Neural cell (in vitro differentiated cells): ENCODE results near the gene LKAAEAR1. TPM values are rescaled to one million over a fixed set of nuclear protein-coding genes. Genes with fewer than 3 reads are reported as not detected.

Source experiments
- H2AFZ ChIP-seq: fragments of 200-600, 300-800 bp; sonication (generic), shearing (Covaris generic); 2 replicates; pipeline ENCODE4 v1.6.0; 2014; ENCODE audit warnings: low read depth, mild to moderate bottlenecking, antibody characterized with exemption, low read length, moderate library complexity
- H3F3A ChIP-seq: fragments of 200-600 bp; shearing (Covaris generic); 2 replicates; pipeline ENCODE4 v1.6.1; 2016; ENCODE audit warnings: mild to moderate bottlenecking, moderate library complexity, mixed read lengths, antibody characterized with exemption, low read length; ENCODE audit not compliant: insufficient read depth, poor library complexity, severe bottlenecking
- H3K27ac ChIP-seq: fragments of 200-600, 300-800 bp; sonication (generic), shearing (Covaris generic); 2 replicates; pipeline ENCODE4 v1.5.1; 2014; ENCODE audit warnings: mild to moderate bottlenecking, low read length, moderate library complexity
- H3K27me3 ChIP-seq: fragments of 300-800, 200-600 bp; sonication (generic), shearing (Covaris generic); 2 replicates; pipeline ENCODE4 v1.6.0; 2014; ENCODE audit warnings: mild to moderate bottlenecking, low read depth, low read length, moderate library complexity; ENCODE audit not compliant: insufficient read depth
- H3K36me3 ChIP-seq: fragments of 300-800, 200-600 bp; sonication (generic), shearing (Covaris generic); 2 replicates; pipeline ENCODE4 v1.5.1; 2014; ENCODE audit warnings: mild to moderate bottlenecking, antibody characterized with exemption, low read length, moderate library complexity; ENCODE audit not compliant: insufficient read depth
- H3K4me2 ChIP-seq: fragments of 300-800, 200-600 bp; sonication (generic), shearing (Covaris generic); 2 replicates; pipeline ENCODE4 v1.6.0; 2014; ENCODE audit warnings: mild to moderate bottlenecking, low read length
- H3K4me3 ChIP-seq: fragments of 300-800, 200-600 bp; sonication (generic), shearing (Covaris generic); 2 replicates; pipeline ENCODE4 v1.5.1; 2014; ENCODE audit warnings: mild to moderate bottlenecking, low read length, moderate library complexity
- H3K79me2 ChIP-seq: fragments of 200-600 bp; shearing (Covaris generic); replicated peaks from 2 replicates; pipeline ENCODE4 v1.6.0; 2014; ENCODE audit warnings: mild to moderate bottlenecking, low read length, moderate library complexity; ENCODE audit not compliant: insufficient read depth
- H3K9ac ChIP-seq: fragments of 300-800, 200-600 bp; sonication (generic), shearing (Covaris generic); 2 replicates; pipeline ENCODE4 v1.6.1; 2016; ENCODE audit warnings: mild to moderate bottlenecking, low read length, mixed read lengths
- H3K9me2 ChIP-seq: fragments of 200-600 bp; shearing (Covaris generic); 2 replicates; pipeline ENCODE4 v1.6.1; 2016; ENCODE audit warnings: mild to moderate bottlenecking, low read length, mixed read lengths; ENCODE audit not compliant: insufficient read depth
- H3K9me3 ChIP-seq: fragments of 200-600, 300-800 bp; sonication (generic), shearing (Covaris generic); 2 replicates; pipeline ENCODE4 v1.6.1; 2016; ENCODE audit warnings: mild to moderate bottlenecking, mixed run types, low read length, moderate library complexity, mixed read lengths
- H4K20me1 ChIP-seq: fragments of 200-600 bp; shearing (Covaris generic); 2 replicates; pipeline ENCODE4 v1.6.1; 2016; ENCODE audit warnings: mild to moderate bottlenecking, mixed run types; ENCODE audit not compliant: insufficient read depth
- CTCF ChIP-seq: fragments of 450-650 bp; IDR thresholded peaks from 2 replicates; pipeline ENCODE4 v1.5.1; 2014; ENCODE audit warnings: antibody characterized with exemption, mild to moderate bottlenecking, moderate library complexity; ENCODE audit not compliant: poor library complexity, severe bottlenecking
- EP300 ChIP-seq: fragments of 450-650 bp; conservative IDR thresholded peaks from 2 replicates; pipeline ENCODE4 v1.6.1; 2014; ENCODE audit warnings: antibody characterized with exemption, mild to moderate bottlenecking, moderate library complexity; ENCODE audit not compliant: poor library complexity, severe bottlenecking
- EZH2 ChIP-seq: fragments of 200-600, 300-800 bp; shearing (Covaris generic), sonication (generic); IDR thresholded peaks from 2 replicates; pipeline ENCODE4 v1.6.1; 2014; ENCODE audit warnings: antibody characterized with exemption, low read length, borderline replicate concordance, mild to moderate bottlenecking; ENCODE audit not compliant: insufficient read depth, poor library complexity, severe bottlenecking
- MXI1 ChIP-seq: fragments of 450-650 bp; conservative IDR thresholded peaks from 2 replicates; pipeline ENCODE4 v1.6.1; 2014; ENCODE audit warnings: antibody characterized with exemption, mild to moderate bottlenecking; ENCODE audit not compliant: poor library complexity, severe bottlenecking
- POLR2AphosphoS5 ChIP-seq: IDR thresholded peaks from 2 replicates; pipeline ENCODE4 v1.6.1; 2012
- RAD21 ChIP-seq: fragments of 450-650 bp; conservative IDR thresholded peaks from 2 replicates; pipeline ENCODE4 v1.6.1; 2014; ENCODE audit warnings: antibody characterized with exemption, mild to moderate bottlenecking, moderate library complexity
- REST ChIP-seq: IDR thresholded peaks from 2 replicates; pipeline ENCODE4 v1.6.1; 2012; ENCODE audit warnings: borderline replicate concordance
- SMC3 ChIP-seq: fragments of 450-650 bp; conservative IDR thresholded peaks from 2 replicates; pipeline ENCODE4 v1.6.1; 2014; ENCODE audit warnings: antibody characterized with exemption, mild to moderate bottlenecking, moderate library complexity; ENCODE audit not compliant: poor library complexity
- TAF1 ChIP-seq: IDR thresholded peaks from 2 replicates; pipeline ENCODE4 v1.6.1; 2012; ENCODE audit warnings: low read depth
- polyA plus RNA-seq: library from polyadenylated mRNA; depleted of rRNA; stranded (reverse); fragments of >200 nt; gene quantifications from 2 replicates; pipeline ENCODE4 v1.2.3, GENCODE V29; 2014

Gene LKAAEAR1
- polyA plus RNA-seq, 1 donor from 2014 or later: 9.3 TPM

GRCh38 chr20:64111841-64112641 lies 27.8 kb upstream of the LKAAEAR1 start:
- H2AFZ ChIP-seq: no peak overlapping the region
- no peaks in the 10 kb centered on the region for H3K9me2 ChIP-seq
- no peak overlapping the region for H3K9ac ChIP-seq
- no peak overlapping the region for H3K4me3 ChIP-seq
- no peaks in the 10 kb centered on the region for H3K79me2 ChIP-seq
- H3F3A ChIP-seq: no peaks in the 10 kb centered on the region
- H3K4me2 ChIP-seq: no peak overlapping the region
- H3K27ac ChIP-seq: no peak overlapping the region
- TF ChIP-seq EZH2: no peak
- TF ChIP-seq CTCF: no peak
- TF ChIP-seq RAD21: no peak
- no peaks in the 10 kb centered on the region for H4K20me1 ChIP-seq
- no peaks in the 10 kb centered on the region for H3K9me3 ChIP-seq
- H3K27me3 ChIP-seq: no peaks in the 10 kb centered on the region
- no peaks in the 10 kb centered on the region for H3K36me3 ChIP-seq

- H3K27me3 ChIP-seq: no peaks in the 10 kb centered on the region
- no peak overlapping the region for H3K4me2 ChIP-seq
- TF ChIP-seq SMC3: no peak
- TF ChIP-seq MXI1: no peak
- no peak for TF ChIP-seq REST
- no peak for TF ChIP-seq RAD21
- no peak for TF ChIP-seq EZH2
- no peak for TF ChIP-seq CTCF
- no peak for TF ChIP-seq TAF1
- no peak for TF ChIP-seq EP300
- no peak for TF ChIP-seq POLR2AphosphoS5
- H3K36me3 ChIP-seq: no peaks in the 10 kb centered on the region
- H3K9me3 ChIP-seq: no peaks in the 10 kb centered on the region
- H4K20me1 ChIP-seq: no peaks in the 10 kb centered on the region
- no peak overlapping the region for H2AFZ ChIP-seq
- H3K27ac ChIP-seq: no peak overlapping the region
- no peak overlapping the region for H3K4me3 ChIP-seq
- H3F3A ChIP-seq: no peaks in the 10 kb centered on the region
- H3K9ac ChIP-seq: no peak overlapping the region
- no peaks in the 10 kb centered on the region for H3K9me2 ChIP-seq
- H3K79me2 ChIP-seq: no peaks in the 10 kb centered on the region
Observed at GRCh38 chr20:64110411-64111068, 26.3 kb upstream of the LKAAEAR1 start.
